Hematopoietic multipotent progenitor cell treated with erythropoietin and hydrocortisone succinate and interleukin-3 and kit ligand, for 4 days (in vitro differentiated cells): Measurements from ENCODE around the gene MR1.

ENCODE experiments used
- DNase-seq: peaks from one replicate; pipeline ENCODE4 v3.0.0-alpha.2; 2015

Gene MR1

DNA sequence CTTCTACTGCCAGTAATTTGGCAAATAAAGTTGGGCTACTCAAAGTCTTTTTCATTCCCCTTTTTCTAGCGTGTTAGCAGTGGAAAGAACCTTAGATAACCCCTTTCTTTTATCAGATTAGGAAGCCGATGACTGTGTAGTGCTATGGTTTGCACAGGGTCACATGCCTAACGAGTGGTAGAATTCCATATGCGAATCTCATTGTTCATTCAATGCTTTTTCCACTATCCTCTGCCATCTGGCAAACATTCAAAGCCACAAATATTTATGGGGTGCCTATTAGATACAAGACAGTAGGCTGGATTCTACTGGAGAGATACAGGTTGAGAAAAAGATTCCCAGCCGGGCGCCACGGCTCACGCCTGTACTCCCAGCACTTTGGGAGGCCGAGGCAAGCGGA lies 39.9 kb downstream of the MR1 start:
- DNase-seq: no peak

DNA sequence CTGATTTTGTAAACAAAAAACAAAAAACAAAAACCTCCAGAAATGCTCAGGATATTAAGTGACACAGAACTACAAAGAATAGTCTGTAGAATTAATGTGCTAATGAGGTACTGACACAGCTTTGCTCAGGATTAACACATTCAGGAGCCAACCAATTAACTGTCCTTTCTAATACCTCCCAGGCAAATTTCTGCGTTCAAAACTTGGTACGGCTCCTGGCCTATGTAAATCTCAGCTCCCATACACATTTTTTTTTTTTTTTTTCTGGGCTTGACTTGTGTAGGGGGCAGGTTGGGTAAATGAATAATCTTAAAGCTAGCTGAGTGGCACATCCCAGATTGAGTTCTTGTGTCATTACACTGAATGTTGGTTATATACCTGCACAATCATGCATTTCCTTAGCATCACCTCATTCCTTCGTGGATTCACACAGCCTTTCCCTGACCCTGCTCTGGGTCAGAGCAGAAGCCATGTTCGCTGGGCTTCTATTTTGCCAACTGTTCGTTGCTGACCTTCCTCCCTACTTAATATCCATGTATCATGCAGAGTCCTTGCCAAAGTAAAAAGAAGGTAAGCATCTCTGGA lies 42.1 kb downstream of the MR1 start:
- DNase-seq: no peak

DNA sequence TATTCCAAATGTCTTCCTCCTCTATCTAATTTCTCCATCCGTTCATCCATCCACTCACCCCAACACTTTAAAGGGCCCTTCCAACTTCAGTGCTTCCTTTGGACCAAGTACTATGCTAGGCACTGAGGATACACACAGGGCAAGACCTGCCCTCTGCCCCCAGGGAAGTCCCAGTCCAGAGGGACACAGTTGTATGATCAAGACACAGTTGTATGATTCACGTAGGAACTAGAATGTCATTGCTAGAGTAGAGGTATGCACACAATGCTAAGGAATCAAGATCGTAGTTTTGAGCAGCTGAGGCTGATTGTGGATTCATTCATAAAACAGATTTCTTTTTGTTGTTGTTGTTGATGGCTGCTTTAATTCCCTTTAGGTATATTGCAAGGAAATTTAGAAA lies 43.1 kb downstream of the MR1 start:
- DNase-seq: no peak

DNA sequence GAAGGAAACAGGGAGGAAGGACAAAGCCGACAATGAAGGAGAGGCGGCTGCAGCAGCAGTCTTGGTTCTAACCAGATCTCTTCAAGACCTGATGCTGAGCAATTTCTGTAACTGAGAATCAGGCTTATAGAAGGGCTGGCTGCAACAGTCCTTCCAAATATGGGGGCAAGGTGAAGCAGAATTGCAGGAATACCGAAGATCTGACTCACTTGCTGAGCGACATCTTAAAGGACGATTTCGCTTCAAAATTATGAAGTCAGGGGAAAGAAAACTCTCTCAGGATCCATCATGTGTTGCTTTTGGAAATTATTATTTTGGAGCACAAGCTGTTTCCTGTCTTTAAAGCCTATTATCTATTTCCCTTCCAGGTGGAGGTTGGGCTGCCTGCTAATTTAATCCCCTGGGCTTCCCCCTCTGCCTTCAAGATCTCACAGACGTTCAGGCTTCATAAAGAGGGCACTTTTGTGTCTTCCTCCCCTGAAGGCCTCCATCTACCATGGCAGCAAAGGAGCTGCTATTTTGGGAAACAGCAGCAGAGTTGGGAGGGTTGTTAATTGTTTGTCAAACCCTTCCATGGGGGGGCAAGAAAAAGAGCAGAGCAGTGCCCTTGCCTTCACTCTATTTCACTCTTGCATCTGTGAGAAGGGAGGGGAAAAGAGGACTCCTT lies 43.9 kb downstream of the MR1 start:
- no peak for DNase-seq

DNA sequence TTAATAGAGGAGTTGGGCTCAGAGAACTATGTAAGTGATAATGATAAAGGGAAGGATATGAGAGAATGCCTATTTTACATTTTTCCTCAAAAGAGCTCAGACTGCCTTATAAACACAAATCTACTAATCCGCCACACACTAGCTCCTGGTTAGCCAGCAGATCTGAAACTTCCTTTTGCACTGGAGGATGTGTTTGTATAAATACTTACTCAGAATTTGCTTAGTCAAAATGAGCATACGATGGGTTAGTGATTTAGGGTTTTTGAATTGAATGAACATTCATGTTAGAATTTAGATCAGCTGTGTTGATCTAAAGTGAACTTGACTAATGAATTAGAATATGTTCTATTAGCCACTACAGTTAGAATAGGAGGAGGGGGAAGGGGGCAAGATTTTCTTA lies 45.6 kb downstream of the MR1 start:
- DNase-seq: no peak

DNA sequence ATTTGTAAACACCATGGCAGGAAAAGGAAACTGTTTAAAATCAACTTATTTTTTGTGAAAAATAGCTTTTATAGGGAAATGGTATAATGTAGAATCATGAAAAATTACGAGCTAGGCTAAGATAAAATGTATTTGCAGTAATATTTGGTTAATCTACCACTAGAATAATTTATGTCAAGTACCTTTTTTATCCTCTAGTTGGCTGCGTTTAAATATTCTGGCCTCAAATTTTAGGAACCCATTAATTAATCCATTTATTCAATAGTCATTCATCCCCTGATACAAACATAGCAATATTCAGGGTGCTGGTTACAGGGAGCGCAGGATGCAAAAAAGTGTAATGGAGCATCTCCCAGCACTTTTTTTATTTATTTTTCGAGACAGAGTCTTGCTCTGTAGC lies 46.1 kb downstream of the MR1 start:
- no peak for DNase-seq

DNA sequence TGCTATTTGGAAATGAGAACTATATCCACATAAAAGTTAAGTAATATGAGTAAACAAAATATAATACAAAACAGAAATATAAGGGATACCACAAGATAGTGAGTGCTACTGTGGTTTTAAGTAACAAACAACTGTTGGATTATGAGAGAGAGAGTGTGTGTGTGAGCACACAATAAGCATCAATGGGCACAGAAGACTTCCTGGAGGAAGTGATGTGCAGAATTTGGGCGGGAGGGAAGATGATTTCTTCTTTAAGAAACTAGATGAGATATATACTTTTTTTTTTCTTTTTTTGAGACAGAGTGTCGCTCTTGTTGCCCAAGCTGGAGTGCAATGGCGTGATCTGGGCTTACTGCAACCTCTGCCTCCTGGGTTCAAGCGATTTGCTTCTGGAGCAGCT lies 46.8 kb downstream of the MR1 start:
- DNase-seq: peak; percentile 64

DNA sequence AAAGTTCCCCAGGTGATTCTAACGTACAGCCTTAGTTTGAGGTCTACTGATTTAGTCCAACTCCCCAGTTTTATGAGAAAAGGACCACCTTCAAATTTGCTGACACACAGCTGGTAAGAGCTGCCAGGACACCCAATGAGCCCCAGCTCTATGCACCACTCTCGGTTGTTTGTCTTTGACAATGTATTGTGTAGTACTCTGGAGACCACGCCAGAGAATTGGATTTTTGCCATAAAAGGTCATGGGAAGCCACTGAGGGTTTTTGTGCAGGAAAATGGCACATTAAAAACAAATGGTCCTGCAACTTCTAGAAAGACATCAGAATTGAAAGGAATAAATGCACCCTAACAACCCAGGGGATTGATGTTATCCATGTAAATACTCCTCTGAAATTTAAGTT lies 47.6 kb downstream of the MR1 start:
- no peak for DNase-seq

DNA sequence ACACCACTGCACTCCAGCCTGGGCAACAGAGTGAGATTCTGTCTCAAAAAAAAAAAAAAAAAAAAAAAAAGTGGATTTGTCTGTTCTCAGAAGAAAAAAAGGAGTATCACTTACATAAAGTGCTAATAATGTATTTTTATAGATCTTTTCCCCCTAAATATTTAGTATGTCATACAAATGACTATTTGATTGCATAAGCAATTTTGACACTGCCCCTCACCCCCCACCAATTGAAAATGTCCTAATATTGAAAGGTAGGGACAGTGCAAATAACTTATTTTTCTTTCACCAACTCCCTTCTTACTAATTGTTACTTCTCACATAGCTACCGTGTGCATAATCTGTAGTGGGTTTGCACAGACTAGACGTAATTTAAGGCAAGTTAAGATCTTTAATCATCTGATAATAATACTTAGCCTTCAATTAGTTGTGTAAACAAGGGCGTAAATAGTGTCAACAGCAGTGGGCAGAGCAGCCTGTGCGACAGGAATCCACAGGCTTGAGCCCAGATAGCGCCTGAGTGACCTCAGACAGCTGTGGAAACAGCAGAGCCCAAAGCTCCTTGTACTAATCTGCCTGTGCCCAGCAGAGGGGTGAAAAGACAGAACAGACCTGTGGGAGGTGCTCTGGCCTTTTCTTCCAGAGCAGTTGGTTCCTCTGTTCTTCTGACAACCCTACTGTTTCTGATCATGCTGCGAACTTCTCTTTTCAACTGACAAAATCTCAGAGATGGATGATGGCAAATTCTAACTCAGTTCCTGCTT lies 50.2 kb downstream of the MR1 start:
- DNase-seq: peak; percentile 93

DNA sequence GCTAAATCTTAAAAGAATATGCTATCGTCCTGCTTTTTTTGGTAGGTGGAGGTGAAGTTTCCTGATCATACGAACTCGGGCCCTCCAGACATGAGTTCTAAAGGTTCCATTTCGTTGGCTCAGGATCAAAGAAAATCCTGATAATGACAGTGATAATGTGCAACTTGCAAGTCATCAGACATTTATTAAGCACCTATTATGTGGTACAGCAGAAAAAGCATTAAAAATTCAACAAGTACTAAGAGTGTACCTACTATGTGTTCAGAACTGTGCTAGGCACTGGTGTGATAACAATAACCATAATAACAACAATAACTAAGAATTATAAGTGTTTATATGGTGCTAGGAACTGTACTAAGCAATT lies 50.8 kb downstream of the MR1 start:
- DNase-seq: no peak

DNA sequence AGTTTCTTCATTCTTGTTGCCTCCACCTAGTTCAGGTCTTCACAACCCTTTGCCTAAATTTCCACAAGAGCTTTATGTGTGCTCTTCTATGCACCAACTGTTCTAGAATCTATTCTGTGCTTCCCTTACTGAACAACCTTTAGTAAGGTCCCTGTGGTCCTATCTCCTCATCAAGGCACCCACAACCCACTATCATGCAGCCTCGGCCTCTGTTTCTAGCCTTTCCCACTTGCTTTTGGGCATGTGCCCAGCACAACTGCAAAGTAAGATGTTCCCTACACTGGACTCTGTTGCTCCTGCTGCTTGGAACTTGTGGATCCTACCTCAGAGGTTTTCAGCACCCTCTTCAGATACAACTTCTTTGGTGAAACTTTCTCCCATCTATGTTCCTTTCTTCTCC lies 52.3 kb downstream of the MR1 start:
- DNase-seq: peak; percentile 35

DNA sequence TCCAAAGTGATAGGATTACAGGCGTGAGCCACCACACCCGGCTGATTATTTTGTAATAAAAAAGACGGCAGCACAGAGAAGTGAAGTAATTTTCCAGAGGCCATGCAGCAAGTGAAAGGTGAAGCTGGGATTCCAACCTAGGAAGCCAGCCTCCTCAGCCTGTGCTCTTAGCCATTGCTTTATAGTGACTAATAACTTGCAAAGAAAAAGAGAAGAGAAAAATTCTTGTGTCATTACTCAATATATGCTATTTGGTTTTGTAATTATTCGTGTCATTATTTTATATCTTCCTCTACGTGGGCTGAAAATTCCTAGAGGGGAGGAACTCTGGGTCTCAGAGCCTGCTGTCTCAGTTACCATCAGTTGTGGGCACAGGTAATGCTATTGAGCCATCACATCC lies 53.1 kb downstream of the MR1 start:
- no peak for DNase-seq

DNA sequence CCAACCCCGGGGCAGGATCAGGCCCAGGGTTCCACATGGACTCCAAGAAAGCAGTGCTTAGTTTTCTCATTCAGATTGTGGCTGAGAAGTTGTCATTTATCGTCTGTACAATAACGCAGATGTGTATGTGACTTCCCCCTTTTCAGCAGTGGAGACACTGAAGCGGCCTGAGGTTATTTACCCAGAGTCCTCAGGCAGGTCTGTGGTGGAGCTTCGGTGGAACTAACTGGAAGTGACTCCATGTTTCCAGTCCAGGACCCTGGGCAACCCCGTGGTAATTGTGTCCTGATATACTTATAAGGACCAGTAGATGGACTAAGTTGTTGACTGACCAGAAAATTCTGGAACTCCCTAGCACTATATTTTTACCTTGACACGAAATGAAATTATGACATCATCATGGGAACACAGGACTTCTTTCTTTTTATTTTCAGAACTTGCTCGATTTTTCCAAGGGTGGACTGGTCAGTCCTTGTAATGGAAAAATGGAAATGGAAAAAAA lies 53.7 kb downstream of the MR1 start:
- peak; percentile 89 for DNase-seq

DNA sequence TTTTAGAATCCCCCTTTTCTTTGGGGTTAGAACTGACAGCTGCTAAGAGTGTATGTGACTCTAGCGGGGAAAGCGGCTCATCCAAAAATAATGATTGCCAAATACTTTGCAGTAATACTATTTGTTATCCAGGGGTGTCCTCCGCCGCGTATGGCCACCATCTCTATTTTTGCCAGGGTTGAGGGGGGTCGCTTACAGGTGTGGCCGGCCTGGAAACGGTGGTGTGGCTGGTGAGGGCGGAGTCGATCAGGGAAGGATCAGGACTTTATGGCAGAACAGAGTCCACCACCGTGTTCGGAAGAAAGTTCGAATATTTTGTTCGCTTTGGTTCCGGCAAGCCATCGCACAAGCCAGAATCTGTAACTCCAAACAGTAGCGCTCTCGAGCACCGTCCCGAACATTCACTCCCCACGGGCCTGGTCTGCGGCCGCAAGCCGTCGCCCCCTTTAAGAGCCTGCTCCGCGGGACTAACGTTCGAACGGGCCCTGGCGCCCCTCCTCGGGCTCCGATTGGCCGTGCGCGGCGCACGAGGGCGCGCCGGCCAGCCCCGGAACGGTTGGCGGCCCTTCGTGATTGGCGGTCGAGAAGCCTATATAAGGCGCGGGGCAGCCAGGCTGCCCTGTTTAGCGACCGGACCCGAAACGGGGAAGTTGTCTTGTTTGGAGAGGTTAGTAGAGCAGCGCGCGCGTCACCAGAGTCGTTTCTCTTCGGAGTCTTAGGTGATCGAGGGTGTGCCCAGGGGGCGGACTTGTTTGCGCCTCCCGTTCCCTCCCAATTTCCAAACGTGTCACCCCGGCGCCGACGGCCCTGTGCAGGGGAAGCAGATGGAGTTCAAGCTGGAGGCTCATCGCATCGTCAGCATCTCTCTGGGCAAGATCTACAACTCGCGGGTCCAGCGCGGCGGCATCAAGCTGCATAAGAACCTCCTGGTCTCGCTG lies 54.6 kb downstream of the MR1 start, which contains the start of gene IER5:
Gene IER5, plus strand, starts transcription at position 622 of the 938 bp plus-strand sequence. Its CDS starts 203 bp downstream, at position 825.
- peak; percentile 98 for DNase-seq

DNA sequence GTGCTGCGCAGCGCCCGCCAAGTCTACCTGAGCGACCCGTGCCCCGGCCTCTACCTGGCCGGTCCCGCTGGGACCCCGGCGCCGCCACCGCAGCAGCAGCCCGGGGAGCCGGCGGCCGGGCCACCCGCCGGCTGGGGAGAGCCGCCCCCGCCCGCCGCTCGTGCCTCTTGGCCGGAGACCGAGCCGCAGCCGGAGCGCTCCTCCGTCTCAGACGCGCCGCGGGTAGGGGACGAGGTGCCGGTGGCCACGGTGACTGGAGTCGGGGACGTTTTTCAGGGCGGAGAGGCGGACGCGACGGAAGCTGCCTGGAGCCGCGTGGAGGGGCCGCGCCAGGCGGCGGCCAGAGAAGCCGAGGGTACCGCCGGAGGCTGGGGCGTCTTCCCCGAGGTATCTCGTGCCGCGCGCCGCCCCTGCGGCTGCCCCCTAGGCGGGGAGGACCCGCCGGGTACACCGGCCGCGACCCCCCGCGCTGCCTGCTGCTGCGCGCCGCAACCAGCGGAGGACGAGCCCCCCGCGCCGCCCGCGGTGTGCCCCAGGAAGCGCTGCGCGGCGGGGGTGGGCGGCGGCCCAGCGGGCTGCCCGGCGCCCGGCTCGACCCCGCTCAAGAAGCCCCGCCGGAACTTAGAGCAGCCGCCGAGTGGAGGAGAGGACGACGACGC lies 55.4 kb downstream of the MR1 start:
- DNase-seq: peak; percentile 52

DNA sequence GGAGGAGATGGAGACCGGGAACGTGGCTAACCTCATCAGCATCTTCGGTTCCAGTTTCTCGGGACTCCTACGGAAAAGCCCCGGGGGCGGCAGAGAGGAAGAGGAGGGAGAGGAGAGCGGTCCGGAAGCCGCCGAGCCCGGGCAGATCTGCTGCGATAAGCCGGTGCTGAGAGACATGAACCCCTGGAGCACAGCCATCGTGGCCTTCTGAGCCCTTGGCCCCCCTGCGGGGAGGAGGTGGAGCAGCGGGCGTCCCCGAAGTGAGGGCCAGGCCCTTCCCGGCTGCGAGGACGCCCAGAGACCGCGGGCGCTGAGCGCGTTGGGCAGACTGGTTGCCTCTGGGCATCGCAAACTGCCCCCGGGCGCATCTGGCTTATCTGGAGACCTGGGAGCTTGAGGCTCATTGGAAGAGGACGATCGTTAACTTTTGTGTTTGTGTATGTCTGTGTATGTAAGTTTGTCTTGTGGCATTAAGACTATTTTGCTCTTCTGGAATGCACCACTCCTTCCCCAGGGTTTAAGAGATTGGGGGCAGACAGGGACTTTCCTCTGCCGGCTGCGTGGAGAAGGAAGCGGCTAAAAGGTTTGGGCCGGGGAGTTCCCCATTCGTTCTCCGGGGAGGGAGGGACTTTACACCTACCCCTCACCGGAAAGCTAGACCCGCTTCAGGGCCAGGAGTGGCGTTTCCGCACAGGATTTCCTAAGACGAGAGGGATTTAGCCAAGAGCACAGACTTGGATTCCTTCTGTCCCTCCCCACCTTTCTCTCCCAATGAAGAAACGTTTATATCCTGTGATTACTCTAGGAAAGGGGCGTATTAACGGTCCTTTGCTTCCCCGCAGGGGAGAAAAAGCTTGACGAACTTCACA lies 56.1 kb downstream of the MR1 start:
- DNase-seq: peak; percentile 87

DNA sequence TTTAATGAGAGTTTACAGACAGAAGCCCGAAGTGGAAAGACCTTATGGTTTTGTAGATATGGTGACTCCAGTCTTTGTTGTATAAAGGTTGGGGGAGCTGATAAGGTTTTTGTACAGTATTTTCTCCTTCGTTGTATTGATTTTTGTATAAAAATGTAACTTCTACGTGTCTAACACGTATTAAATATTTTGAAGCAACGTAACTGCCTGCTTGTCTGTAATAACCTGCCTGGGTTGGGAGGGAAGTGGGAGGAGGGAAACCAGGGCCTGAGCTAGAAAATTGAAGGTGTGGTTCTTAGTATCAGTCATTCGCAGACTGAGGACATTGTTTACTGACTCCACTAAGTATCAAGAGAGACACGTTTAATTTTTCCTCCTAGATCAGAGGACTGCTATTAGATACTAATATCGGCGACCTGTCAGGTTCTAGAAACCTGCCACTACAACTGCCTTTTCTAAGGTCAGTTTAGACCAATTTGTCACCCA lies 56.9 kb downstream of the MR1 start:
- DNase-seq: peak; percentile 82

DNA sequence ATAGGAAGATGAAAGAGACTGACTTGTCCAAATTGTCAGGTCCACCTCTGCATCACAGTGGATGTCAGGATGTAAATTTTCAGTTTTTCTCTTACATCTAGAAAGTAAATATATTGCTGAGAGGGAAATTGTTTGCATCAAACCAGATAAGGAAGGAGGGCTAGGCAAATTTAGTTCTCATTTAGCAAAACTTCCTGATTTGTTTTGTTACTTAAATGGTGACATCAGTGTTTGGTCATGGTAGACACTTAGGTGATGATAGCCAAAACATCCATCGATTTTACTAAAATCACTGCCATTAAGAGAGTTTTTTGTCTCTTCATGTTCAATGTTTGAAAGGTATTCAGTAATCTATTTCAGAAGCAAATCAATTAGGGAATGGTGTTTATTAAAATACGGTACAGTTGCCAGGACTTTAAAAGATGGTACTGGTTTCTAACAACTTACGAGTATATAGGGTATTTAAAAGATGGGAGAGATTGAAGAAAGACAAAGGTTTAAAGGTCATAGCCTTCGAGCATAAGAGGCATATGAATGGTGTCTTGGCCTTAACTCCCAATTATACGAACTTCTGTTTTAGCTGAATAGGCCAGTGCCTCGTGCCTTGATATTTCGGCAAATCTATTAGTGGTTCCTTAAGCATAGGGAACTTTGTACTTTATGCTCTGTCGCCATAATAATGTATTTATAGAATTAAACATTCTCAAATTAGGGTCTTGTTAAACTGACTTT lies 57.7 kb downstream of the MR1 start:
- DNase-seq: no peak

DNA sequence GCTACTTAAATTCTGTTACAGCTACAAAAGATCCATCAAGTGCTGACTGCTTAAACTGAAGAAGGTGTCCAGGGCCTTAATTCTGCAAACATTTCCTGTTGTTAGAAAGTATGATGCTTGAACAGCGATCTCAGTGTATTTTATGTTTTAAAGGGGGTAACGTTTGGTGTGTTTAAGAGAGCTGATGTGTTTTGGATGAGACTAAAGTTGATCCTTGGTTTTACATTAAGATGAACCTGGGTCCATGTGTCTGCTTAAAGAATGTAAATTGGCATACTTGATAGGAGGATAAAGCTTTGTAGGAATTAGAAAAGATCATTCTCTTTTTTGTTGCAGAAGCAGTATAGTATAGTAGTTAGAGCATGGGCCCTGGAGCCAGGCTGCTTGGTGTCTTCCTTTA lies 58.3 kb downstream of the MR1 start:
- no peak for DNase-seq

DNA sequence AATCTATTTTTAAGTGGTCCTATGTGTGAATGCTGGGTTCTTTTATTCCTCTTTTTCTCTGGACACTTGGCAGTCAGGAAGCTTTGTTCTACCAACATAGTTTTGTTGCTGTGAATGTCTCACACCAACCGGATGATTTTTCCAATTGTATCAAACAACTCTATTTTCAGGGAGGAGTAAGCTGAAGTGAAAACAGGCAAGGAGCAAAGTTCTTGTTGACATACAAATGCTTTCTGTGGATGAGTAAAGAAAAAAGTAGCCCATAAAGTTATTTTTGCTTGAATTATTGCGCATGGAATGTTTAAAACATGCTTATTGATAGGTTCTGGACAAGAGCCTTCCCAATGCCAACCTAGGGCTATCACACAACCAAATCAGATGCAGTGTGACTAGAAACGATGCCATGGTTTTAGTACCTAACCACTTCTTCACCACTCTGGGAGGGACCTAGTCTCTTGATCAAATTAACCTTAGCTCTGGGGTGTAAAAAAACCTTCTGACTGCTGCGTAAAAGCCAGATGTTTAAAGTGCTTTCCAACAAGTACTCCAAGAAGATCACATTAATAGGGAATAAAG lies 59.2 kb downstream of the MR1 start:
- no peak for DNase-seq
